Heart left ventricle (tissue), 16 donors: ENCODE measurements around the gene TTC23. TPM values are rescaled to one million over a fixed set of nuclear protein-coding genes. Genes with fewer than 3 reads are reported as not detected.

Experiments
- ATAC-seq, 4 donors: fragments of 200-7000 bp; cut with Tn5 transposase; one replicate each; pipeline ENCODE4 v1.9.1; 2020 to 2022; ENCODE audit warnings: moderate library complexity in 4 of 4, mild to moderate bottlenecking in 3 of 4, moderate number of reproducible peaks in 1 of 4
- DNase-seq, 5 donors: peaks; one replicate each; pipeline ENCODE4 v3.0.0-alpha.2; 2020
- H3K27ac ChIP-seq, 12 donors: fragments of 200-600 bp; sonication (generic) in 4 of 12; one replicate each; pipeline versions ENCODE4 v1.5.0 to v1.8.0; 2016 to 2022; ENCODE audit warnings: mild to moderate bottlenecking in 2 of 12
- H3K27me3 ChIP-seq, 9 donors: fragments of 200-600 bp; sonication (generic) in 2 of 9; one replicate each; pipeline versions ENCODE4 v1.5.1 to v1.8.0; 2016 to 2022; ENCODE audit warnings: mild to moderate bottlenecking in 3 of 9
- H3K36me3 ChIP-seq, 9 donors: fragments of 200-600 bp; sonication (generic) in 2 of 9; one replicate each; pipeline versions ENCODE4 v1.5.0 to v1.8.0; 2018 to 2022; ENCODE audit warnings: mild to moderate bottlenecking in 2 of 9
- H3K4me1 ChIP-seq, 12 donors: fragments of 200-600 bp; sonication (generic) in 4 of 12; one replicate each; pipeline versions ENCODE4 v1.5.0 to v1.8.0; 2016 to 2022; ENCODE audit warnings: mild to moderate bottlenecking in 3 of 12
- H3K4me3 ChIP-seq, 12 donors: fragments of 200-600 bp; sonication (generic) in 4 of 12; one replicate each; pipeline versions ENCODE4 v1.5.0 to v1.8.0; 2017 to 2022; ENCODE audit warnings: mild to moderate bottlenecking in 9 of 12, moderate library complexity in 4 of 12
- H3K9me3 ChIP-seq, 12 donors: fragments of 200-600 bp; sonication (generic) in 4 of 12; one replicate each; pipeline versions ENCODE4 v1.5.0 to v1.8.0; 2016 to 2022; ENCODE audit warnings: mild to moderate bottlenecking in 1 of 12
- CTCF ChIP-seq, 12 donors: fragments of 200-600 bp; sonication (generic) in 4 of 12; IDR thresholded peaks; one replicate each; pipeline versions ENCODE4 v1.5.0 to v1.8.0; 2018 to 2022; ENCODE audit warnings: antibody characterized with exemption in 12 of 12, mild to moderate bottlenecking in 5 of 12
- POLR2A ChIP-seq, 2 donors: fragments of 450-650 bp; IDR thresholded peaks; one replicate each; pipeline ENCODE4 v1.6.1; 2017; ENCODE audit warnings: antibody characterized with exemption in 2 of 2, mild to moderate bottlenecking in 2 of 2, moderate library complexity in 2 of 2
- WGBS, 4 donors: extraction: QIAGEN DNeasy Blood & Tissue Kit in 2 of 4; methylation state at CpG; one replicate each; pipeline versions ENCODE4 v1.1.5 to v1.1.7; 2013 to 2018; 5-methylcytosine and 5-hydroxymethylcytosine counted together
- intact Hi-C, 10 donors: fragments of 100-400 bp; cut with DNase I; formaldehyde crosslinking; loops; one replicate each; pipeline versions ENCODE4 v1.11.1 to v1.14.2; 2022
- polyA plus RNA-seq, 2 donors: library from polyadenylated mRNA; stranded (reverse); fragments of 200-250 nt; gene quantifications; one replicate each; pipeline ENCODE4 v1.2.3, GENCODE V29; 2013
- total RNA-seq, 9 donors: library from RNA; depleted of rRNA in 2 of 9; stranded (reverse); fragments of >200 nt in 2 of 9; fragmentation: NEBNext Ultra II Directional in 3 of 9; extraction: Animal tissue kit (Norgen Biotek cat#: 25700) in 3 of 9; gene quantifications; one replicate each; pipeline versions ENCODE4 v1.1.0 to v1.2.4, GENCODE V29; 2016 to 2023
- donor health status: ischemic (EF 13 %, LVEDD 7.1; RV severe dilation, severe dysfunction).
- donor health status: healthy with polysubstance abuse.
- donor health status: DM: no; HTN: yes; CAD: no.
- donor health status: DM: no; HTN: no; CAD: no.
- donor health status: ischemic (EF 25% LVEDD 6.9; RV normal size, moderate dysfunction).
- donor health status: ischemic (EF 25% LVEDD 5.7; RV mildly dilated, moderate dysfunction).
- donor health status: healthy.
- donor health status: DM: yes; HTN: yes; CAD: no.
- donor health status: ischemic (EF 35%, LVEDD 5.7; RV mildly dilated, moderate dysfunction).
- donor health status: nonischemic (EF 11% LVEDD 7.7; RV severe dilation, severe dysfunction).
- donor health status: DM: yes; HTN: yes; CAD: no.
- donor health status: PGD.
- donor health status: ischemic (EF 29% LVEDD 5.4; RV normal size, mild dysfunction).
- donor health status: nonischemic (EF 23%, LVEDD 6.1; RV moderate dilation, normal function).

Gene TTC23
- total and polyA plus RNA-seq, 11 donors = 5.7 to 19.5 (median 10.4) TPM

- 93 to 97% (median 95%) methylated on average over 3 of the region's 3 CpGs for WGBS, 4 donors
- intact Hi-C loops = loop anchor here in 1 of 10 donors (1.0 kb wide), 1 partner anchor 9 kb away; no protein-coding TSS in a partner anchor
- H3K27me3 ChIP-seq = no peaks in the 10 kb centered on the region
- TF ChIP-seq POLR2A (IDR thresholded peaks at IDR 0.05) (no peak), CTCF (IDR thresholded peaks at IDR 0.05) (no peak)
- no peak for DNase-seq
- H3K4me3 ChIP-seq = no peak overlapping the region
- H3K36me3 ChIP-seq = peaks cover 0 to 57% (median 12%) of the 10 kb centered on the region in 9 donors
- H3K27ac ChIP-seq = peak overlapping the region in 1 of 12 donors; percentile 94
- H3K4me1 ChIP-seq = peaks cover 0 to 25% (median 3%) of the 10 kb centered on the region in 12 donors
- ATAC-seq = no peak
- no peaks in the 10 kb centered on the region for H3K9me3 ChIP-seq
Measured at GRCh38 chr15:99164119-99164518, 85.3 kb downstream of the TTC23 start.

GRCh38 chr15:99163271-99164062, 85.9 kb downstream of the TTC23 start:
- no peak for TF ChIP-seq POLR2A (IDR thresholded peaks at IDR 0.05)
- TF ChIP-seq CTCF (IDR thresholded peaks at IDR 0.05) = no peak
- peaks cover 0 to 18% (median 0%) of the 10 kb centered on the region in 12 donors for H3K4me1 ChIP-seq
- no peak overlapping the region for H3K4me3 ChIP-seq
- intact Hi-C loops = loop anchor here in 1 of 10 donors (1.0 kb wide), 1 partner anchor 8 kb away; no protein-coding TSS in a partner anchor
- WGBS, 4 donors = 83 to 99% (median 97%) methylated on average over 4 of the region's 4 CpGs
- peak overlapping the region in 1 of 12 donors; percentile 94 for H3K27ac ChIP-seq
- H3K9me3 ChIP-seq = no peaks in the 10 kb centered on the region
- no peak for DNase-seq
- no peak for ATAC-seq
- H3K36me3 ChIP-seq = peaks cover 0 to 63% (median 17%) of the 10 kb centered on the region in 9 donors
- H3K27me3 ChIP-seq = no peaks in the 10 kb centered on the region

- intact Hi-C loops = no loop called here
- Histone ChIP-seq H3K9me3 (no peaks in the 10 kb centered on the region), H3K4me1 (no peaks in the 10 kb centered on the region), H3K27me3 (no peaks in the 10 kb centered on the region), H3K27ac (no peak overlapping the region), H3K4me3 (no peak overlapping the region), H3K36me3 (peaks cover 0 to 73% (median 26%) of the 10 kb centered on the region in 9 donors)
- 86 to 98% (median 97%) methylated on average over 6 of the region's 6 CpGs for WGBS, 4 donors
- ATAC-seq = no peak
- TF ChIP-seq CTCF (IDR thresholded peaks at IDR 0.05) (no peak), POLR2A (IDR thresholded peaks at IDR 0.05) (no peak)
- no peak for DNase-seq
Measured at GRCh38 chr15:99158626-99159412, 90.6 kb downstream of the TTC23 start.

GRCh38 chr15:99157456-99157855, 91.9 kb downstream of the TTC23 start:
- 68 to 78% (median 73%) methylated on average over 3 of the region's 3 CpGs for WGBS, 4 donors
- TF ChIP-seq CTCF (IDR thresholded peaks at IDR 0.05) (no peak), POLR2A (IDR thresholded peaks at IDR 0.05) (no peak)
- intact Hi-C loops = no loop called here
- no peaks in the 10 kb centered on the region for H3K27me3 ChIP-seq
- ATAC-seq (no peak), DNase-seq (no peak)
- no peak overlapping the region for H3K4me3 ChIP-seq
- H3K9me3 ChIP-seq = no peaks in the 10 kb centered on the region
- no peaks in the 10 kb centered on the region for H3K4me1 ChIP-seq
- peaks cover 0 to 65% (median 26%) of the 10 kb centered on the region in 9 donors for H3K36me3 ChIP-seq
- no peak overlapping the region for H3K27ac ChIP-seq
